SK-N-MC (cell line): Measurements from ENCODE around the gene GARIN1A.

Experiments
- EZH2 ChIP-seq: fragments of 200-600 bp; sonication (generic); IDR thresholded peaks from one replicate; pipeline ENCODE4 v1.6.1; 2017; ENCODE audit warnings: antibody characterized with exemption
- POLR2AphosphoS5 ChIP-seq: IDR thresholded peaks from 2 replicates; pipeline ENCODE4 v1.6.1; 2012; ENCODE audit warnings: mild to moderate bottlenecking, low read depth, low read length, borderline replicate concordance

DNA sequence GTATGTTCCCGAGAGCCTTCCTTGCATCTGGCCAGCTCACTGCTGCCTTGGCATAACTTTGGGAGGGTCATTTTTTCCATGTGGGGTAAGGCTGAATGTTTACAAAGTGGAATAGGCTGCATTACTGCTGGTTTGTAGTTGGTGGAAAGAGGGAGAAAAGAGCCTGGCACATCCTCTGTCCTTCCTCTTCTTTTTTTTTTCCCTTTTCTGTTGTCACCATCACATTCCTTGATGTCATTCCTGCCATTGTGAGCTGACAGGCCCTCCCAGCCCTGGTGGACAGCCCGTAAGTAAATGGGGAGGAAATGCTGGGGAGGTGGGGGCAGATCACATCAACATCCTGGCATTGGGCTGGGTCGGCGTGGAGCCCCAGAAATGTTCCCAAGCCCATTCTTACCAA is at the start of gene GARIN1A:
- TF ChIP-seq EZH2 (no peak), POLR2AphosphoS5 (no peak)
